A673 (cell line): ENCODE results near the gene GMEB2. TPM values are rescaled to one million over a fixed set of nuclear protein-coding genes. Genes with fewer than 3 reads are reported as not detected.

ENCODE experiments used
- BruUV-seq: library from RNA; stranded (reverse); fragments of 400-500 nt; replicated peaks from 2 replicates; lab custom pipeline; 2021; lab: Mats Ljungman, UMichigan
- CTCF ChIA-PET: fragments of 300-600 bp; sonication (Branson Sonifier 250); formaldehyde crosslinking; loops from one replicate; lab custom pipeline; 2022; ENCODE audit warnings: antibody characterized with exemption; lab: Charles Lee
- POLR2A ChIA-PET: fragments of 300-600 bp; sonication (Branson Sonifier 250); formaldehyde crosslinking; loops from one replicate; lab custom pipeline; 2022; ENCODE audit warnings: antibody characterized with exemption; ENCODE audit not compliant: low non-redundant PET; lab: Charles Lee
- DNase-seq: peaks from one replicate; pipeline ENCODE4 v3.0.0-alpha.2; 2015; ENCODE audit warnings: low spot score
- H3K27ac ChIP-seq: fragments of 200-600 bp; sonication (generic); 2 replicates; pipeline ENCODE4 v1.5.1; 2016; ENCODE audit warnings: mixed run types, low read depth, mild to moderate bottlenecking, mixed read lengths, antibody characterized with exemption, low read length; ENCODE audit not compliant: poor library complexity, severe bottlenecking
- H3K27me3 ChIP-seq: fragments of 200-600 bp; sonication (generic); replicated peaks from 2 replicates; pipeline ENCODE4 v1.6.1; 2017; ENCODE audit warnings: mixed run types, low read depth, mild to moderate bottlenecking, mixed read lengths, antibody characterized with exemption, low read length; ENCODE audit not compliant: insufficient read depth, poor library complexity
- H3K36me3 ChIP-seq: fragments of 200-600 bp; sonication (generic); 2 replicates; pipeline ENCODE4 v1.6.1; 2016; ENCODE audit warnings: mixed run types, mild to moderate bottlenecking, mixed read lengths, antibody characterized with exemption, low read length; ENCODE audit not compliant: insufficient read depth, poor library complexity, severe bottlenecking
- H3K4me1 ChIP-seq: fragments of 200-600 bp; sonication (generic); 2 replicates; pipeline ENCODE4 v1.6.1; 2017; ENCODE audit warnings: mixed run types, mild to moderate bottlenecking, mixed read lengths, antibody characterized with exemption, low read length; ENCODE audit not compliant: insufficient read depth, poor library complexity, severe bottlenecking
- H3K4me3 ChIP-seq: fragments of 200-600 bp; sonication (generic); 2 replicates; pipeline ENCODE4 v1.5.1; 2016; ENCODE audit warnings: low read depth, mixed run types, mild to moderate bottlenecking, mixed read lengths, low read length; ENCODE audit not compliant: poor library complexity, severe bottlenecking
- H3K9me3 ChIP-seq: fragments of 200-600 bp; sonication (generic); 2 replicates; pipeline ENCODE4 v1.6.1; 2016; ENCODE audit warnings: mixed run types, low read depth, mild to moderate bottlenecking, mixed read lengths, antibody characterized with exemption, low read length; ENCODE audit not compliant: poor library complexity, severe bottlenecking
- EZH2 ChIP-seq: fragments of 200-600 bp; sonication (generic); IDR thresholded peaks from 2 replicates; pipeline ENCODE4 v1.6.1; 2017; ENCODE audit warnings: borderline replicate concordance, low read depth, mild to moderate bottlenecking, mixed read lengths, antibody characterized with exemption, low read length; ENCODE audit not compliant: poor library complexity, severe bottlenecking
- intact Hi-C: fragments of 100-400 bp; cut with micrococcal nuclease; formaldehyde crosslinking; loops from one replicate; pipeline ENCODE4 v1.10.0; 2022; ENCODE audit not compliant: unreplicated experiment
- total RNA-seq: library from RNA; stranded (reverse); gene quantifications from 2 replicates; pipeline ENCODE4 v1.2.3, GENCODE V29; 2021
- TF ChIP-seq, protein P1 (sequence below): fragments of 300-800, 200-600 bp; sonication (generic); conservative IDR thresholded peaks from 2 replicates; pipeline ENCODE4 v1.5.1; 2017; ENCODE audit warnings: low read depth, mild to moderate bottlenecking, antibody characterized with exemption, low read length, moderate library complexity, mixed read lengths

Gene GMEB2
- total RNA-seq, 1 experiment from 2014 or later, result 12.8 TPM

DNA sequence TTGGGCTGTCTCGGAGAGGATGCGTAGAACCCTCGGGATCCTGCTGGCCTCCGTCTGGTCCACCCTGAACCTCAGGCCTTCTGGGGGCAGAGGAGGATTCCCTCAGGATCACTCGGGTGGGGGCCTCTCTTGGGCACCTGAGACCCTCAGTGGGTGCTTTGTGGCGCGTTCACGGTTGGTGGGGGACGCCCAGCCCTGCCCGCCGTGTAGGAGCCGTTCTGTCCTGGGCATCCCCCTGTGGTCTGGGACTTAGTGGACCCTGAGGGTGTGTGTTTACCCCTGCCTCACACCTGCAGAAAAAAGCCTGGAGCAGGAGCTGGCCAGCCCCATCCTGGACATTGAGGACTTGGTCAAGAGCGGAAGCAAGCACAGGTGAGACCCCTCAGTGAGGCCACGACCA, 38.8 kb upstream of the GMEB2 start:
- ChIA-PET POLR2A (no interaction called here), CTCF (no interaction called here)
- H3K36me3 ChIP-seq, result peaks cover 29% of the 10 kb centered on the region
- no peak overlapping the region for H3K27ac ChIP-seq
- H3K27me3 ChIP-seq, result no peaks in the 10 kb centered on the region
- DNase-seq, result no peak
- no peak for TF ChIP-seq EZH2
- TF ChIP-seq, protein P1, sequence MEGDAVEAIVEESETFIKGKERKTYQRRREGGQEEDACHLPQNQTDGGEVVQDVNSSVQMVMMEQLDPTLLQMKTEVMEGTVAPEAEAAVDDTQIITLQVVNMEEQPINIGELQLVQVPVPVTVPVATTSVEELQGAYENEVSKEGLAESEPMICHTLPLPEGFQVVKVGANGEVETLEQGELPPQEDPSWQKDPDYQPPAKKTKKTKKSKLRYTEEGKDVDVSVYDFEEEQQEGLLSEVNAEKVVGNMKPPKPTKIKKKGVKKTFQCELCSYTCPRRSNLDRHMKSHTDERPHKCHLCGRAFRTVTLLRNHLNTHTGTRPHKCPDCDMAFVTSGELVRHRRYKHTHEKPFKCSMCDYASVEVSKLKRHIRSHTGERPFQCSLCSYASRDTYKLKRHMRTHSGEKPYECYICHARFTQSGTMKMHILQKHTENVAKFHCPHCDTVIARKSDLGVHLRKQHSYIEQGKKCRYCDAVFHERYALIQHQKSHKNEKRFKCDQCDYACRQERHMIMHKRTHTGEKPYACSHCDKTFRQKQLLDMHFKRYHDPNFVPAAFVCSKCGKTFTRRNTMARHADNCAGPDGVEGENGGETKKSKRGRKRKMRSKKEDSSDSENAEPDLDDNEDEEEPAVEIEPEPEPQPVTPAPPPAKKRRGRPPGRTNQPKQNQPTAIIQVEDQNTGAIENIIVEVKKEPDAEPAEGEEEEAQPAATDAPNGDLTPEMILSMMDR, result no peak
- H3K4me3 ChIP-seq, result no peak overlapping the region
- H3K9me3 ChIP-seq, result no peaks in the 10 kb centered on the region
- intact Hi-C loops, result no loop called here
- BruUV-seq, result no TSS peak
- H3K4me1 ChIP-seq, result no peaks in the 10 kb centered on the region

DNA sequence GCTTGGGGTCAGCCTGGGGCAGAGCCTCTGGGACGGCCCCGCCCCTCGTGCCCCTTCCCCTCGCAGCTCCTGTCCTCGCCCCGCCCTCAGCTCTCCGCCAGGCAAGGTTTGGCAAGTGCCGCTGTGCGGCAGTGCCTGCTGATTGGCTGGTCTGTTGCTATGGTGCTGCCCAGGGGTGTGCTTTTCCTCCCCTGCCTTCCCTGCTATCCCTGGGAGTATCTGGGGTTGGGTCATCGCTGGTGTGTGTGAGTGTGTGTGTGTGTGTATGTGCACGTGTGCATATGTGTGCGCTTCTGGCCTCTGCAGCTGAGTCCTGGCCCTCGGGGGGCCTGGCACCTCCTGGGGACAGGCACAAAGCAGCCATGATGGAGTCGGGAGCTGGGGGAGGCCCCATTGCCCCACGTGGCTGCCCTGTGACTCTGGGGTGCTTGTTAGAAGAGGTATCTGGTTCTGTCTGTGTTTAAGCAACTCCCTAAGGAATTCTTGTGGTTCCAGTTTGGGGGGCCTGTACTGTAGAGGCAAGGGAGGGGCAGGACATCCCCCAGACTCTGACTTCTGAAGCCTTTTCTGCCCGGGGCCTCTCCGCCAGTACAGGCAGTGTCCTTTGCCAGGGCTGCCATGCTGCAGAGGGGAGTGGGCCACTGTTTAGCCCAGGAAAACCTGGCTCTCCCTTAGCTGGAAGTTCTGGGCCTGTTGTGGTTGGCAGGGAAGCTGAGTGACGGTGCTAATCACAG, 38.1 kb upstream of the GMEB2 start:
- Histone ChIP-seq H3K27ac (no peak overlapping the region), H3K36me3 (peaks cover 29% of the 10 kb centered on the region), H3K27me3 (no peaks in the 10 kb centered on the region), H3K4me1 (no peaks in the 10 kb centered on the region), H3K4me3 (no peak overlapping the region), H3K9me3 (no peaks in the 10 kb centered on the region)
- TF ChIP-seq EZH2, result no peak
- TF ChIP-seq, protein P1, result no peak
- no TSS peak for BruUV-seq
- DNase-seq, result peak; percentile 69
- ChIA-PET POLR2A (no interaction called here), CTCF (no interaction called here)
- intact Hi-C loops, result no loop called here

DNA sequence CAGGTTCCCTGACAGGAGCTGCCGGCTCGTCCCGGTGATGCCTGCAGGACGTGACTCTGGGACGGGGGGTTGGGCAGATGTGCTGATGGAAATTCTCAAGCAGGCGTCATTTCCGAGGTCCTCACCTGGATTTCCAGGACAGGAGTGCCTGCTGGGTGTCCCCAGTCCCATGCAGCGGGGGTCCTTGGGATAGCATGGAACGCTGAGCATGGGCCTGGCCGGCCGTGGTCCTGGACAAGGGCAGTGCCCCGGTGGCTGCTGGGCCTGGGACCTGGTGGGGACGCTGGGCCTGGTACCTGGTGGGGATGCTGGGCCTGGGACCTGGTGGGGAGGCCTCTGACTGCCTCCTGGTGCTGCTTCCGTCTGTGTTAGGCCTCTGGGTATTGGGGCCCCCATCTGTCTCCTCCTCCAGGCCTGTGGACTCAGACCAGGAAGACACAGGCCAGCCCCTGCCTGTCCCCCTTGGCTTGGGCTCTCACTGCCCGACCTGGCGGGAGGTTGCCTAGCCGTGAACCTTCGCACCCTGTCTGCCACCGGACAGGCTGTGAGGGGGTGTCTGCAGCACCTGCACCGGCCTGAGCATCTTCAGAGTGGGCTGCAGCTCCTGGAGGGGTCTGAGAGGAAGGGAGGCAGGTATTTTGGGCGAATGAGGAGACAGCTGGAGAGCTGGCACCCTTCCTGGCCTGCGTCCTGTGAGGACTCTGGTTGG, 37.4 kb upstream of the GMEB2 start:
- H3K27ac ChIP-seq, result no peak overlapping the region
- intact Hi-C loops, result no loop called here

More for the DNA sequence above, 37.4 kb upstream of the GMEB2 start:
- Histone ChIP-seq H3K4me3 (no peak overlapping the region), H3K27me3 (no peaks in the 10 kb centered on the region), H3K36me3 (peaks cover 29% of the 10 kb centered on the region), H3K9me3 (no peaks in the 10 kb centered on the region), H3K4me1 (peaks cover 3% of the 10 kb centered on the region)
- ChIA-PET POLR2A (no interaction called here), CTCF (no interaction called here)
- no TSS peak for BruUV-seq
- TF ChIP-seq, protein P1, result no peak
- TF ChIP-seq EZH2, result no peak
- no peak for DNase-seq
